Astrocyte of the hippocampus (primary cell): ENCODE results near the gene LRRC8E.
A peak's percentile ranks its signal among the peaks of the same experiment; 100 is the strongest.
"Not testable (repeated sequence)": the region's sequence is repeated elsewhere in the genome, so short reads cannot be mapped to it uniquely, and the experiment has no call there.

ENCODE experiments used
- DNase-seq: peaks from one replicate; pipeline ENCODE4 v3.0.0; 2011; ENCODE audit warnings: low read depth, low spot score

LRRC8E gene

DNA sequence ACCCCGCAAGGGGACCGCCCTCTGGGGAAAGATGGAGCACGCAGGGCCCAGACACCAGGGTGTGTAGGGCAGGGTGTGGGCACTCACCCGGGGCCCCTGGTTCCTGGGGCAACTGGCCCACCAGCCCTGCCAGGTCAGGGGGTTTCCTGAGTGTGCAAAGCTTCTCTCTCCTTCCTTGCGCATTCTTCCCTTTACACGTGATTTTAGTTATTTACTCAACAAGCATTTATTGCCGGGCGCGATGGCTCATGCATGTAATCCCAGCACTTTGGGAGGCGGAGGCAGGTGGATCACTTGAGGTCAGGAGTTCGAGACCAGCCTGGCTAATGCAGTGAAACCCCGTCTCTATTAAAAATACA, 34.6 kb upstream of the LRRC8E start:
- no peak for DNase-seq

DNA sequence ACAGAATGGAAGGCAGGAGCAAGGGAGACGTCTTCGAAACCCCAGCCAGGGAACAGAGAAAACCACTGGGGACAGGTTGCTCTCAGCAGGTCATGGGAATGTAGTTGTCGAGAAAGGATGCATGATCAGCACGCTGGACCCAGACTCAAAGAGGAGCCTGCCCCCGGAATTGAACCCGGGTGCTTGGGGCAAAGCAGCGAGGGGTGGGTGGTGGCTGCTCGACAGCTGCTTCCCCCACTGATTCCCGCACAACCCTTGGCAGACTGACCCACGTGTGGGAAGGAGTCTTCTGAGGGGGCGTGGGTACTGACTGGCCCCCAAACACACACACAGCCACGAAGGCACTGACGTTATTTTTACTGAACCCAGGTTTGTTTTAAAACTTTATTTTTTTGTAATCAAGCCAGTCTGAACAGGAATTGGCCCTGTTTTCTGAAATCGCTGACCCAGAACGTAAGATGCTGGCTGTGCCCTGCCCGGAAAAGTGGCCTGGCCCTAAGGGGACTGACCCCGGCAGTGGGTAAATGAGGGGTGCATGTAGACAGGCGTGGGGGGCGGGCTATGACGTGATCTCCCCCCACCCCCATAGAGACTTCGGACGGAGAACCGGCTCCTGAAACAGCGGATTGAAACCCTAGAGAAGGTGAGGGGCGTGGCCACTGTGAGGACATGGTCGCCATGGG, 32.7 kb upstream of the LRRC8E start:
- no peak for DNase-seq

DNA sequence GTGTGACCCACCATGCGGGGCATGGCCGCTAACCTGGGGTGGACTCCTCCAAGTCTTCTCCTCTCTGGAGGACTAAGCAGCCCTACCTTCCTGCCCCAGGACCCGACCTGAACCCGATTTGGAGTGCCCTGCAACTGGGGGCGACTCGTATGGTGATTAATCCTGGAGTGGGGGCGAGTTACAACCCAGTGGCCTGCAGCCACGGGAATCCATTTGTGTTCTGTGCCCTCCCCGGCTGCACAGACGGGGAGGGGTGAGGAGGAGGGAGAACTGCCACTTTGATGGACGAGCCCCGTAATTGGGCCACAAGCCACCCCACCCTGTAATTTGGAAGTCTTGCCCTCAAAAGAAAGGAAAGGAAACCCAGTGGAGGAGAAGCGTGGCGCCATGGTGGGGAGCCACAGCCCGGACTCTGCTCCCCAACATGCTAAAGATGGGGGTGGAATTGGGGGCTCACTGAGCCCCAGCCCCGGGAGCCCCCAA, 32.2 kb upstream of the LRRC8E start:
- DNase-seq: no peak

DNA sequence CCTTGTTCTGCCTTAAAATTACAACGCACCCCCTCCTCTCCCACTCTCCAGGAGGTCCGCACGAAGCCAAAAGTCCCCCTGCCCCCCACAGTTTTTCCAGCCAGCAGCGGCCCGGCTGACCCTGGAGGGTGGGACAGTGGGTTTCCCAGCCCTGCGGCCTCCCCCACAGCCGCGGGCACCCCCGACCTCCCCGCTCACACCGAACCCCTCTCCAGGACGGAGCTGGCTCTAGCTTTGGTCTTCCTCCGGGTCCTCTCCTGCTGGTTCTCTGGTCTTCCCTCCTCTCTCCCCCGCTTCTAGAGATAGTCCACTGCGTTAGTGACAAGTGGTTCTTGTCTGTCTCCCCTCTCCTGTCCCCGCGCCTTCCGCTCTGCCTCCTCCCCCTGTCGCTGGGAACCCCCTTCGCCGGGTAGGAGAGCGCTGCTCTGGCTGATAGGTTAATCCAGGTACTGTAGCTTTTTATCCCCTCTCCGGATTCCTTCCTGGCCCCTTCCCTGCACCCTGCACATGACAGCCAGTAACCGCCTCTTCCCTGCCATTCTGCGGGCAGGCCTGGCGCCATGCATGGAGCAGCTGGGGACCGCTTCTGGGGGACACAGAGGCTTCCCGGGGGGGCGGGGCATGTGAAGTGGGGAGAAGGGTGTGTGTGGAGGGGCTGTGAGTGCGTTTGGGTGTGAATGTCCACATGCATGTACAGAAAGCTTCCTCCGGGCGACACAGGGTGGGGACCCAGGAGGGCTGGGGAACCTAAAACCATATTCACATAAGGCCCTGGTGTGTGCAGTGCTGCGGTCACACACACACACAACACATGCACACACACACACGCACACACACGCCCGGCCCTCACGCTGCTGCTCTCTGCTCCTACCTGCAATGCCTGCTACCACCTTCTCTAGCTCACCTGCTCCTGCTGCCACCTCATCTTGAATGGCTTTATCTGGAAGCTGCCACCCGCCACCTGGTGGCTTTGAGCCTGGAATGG, 31.3 kb upstream of the LRRC8E start:
- DNase-seq: no peak

DNA sequence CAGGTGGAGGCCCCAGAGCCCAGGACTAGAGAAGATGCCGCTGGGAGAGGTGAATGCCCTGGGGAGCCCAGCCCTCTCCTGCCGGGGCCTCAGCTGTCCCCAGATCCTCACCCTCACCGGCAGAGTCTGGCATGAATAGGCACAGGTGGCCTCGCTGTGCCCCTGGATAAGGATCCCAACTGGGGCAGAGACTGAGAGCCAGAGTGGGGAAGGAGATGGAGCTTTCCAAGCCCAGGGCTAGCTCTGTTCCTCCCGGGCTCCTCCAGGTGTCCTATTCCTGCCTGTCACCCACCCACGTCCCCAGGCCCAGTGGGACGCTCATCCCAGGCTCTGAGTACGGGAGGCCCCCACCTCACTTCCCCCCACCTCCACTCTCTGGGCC, 30.6 kb upstream of the LRRC8E start:
- no peak for DNase-seq

DNA sequence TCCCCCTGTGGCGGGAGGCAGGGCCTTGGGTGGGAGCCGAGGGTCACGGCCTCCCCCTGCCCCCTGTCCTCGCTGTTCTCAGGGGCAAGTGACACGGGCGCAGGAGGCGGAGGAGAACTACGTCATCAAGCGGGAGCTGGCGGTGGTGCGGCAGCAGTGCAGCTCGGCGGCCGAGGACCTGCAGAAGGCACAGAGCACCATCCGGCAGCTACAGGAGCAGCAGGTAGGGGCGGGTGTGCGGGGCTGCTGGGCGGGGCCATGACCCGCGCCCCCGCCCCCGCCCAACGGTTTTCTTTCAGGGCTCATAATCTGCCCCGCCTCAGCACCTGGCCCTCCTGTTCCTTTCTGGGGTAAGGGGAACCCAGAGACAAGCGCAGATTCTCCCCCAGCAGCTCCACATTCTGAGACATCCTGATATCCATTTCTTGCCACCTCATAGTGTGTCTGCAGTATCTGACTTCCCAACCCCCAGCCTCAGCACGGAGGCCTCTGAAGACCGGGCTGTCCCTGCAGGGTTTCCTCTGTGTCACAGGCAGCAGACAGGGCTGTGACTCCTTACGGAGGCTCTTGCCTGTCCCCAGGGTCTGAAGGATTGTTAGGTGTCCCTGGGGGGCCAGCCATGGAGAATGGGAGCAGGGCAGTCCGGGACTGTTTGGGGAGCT, 30.1 kb upstream of the LRRC8E start:
- no peak for DNase-seq

DNA sequence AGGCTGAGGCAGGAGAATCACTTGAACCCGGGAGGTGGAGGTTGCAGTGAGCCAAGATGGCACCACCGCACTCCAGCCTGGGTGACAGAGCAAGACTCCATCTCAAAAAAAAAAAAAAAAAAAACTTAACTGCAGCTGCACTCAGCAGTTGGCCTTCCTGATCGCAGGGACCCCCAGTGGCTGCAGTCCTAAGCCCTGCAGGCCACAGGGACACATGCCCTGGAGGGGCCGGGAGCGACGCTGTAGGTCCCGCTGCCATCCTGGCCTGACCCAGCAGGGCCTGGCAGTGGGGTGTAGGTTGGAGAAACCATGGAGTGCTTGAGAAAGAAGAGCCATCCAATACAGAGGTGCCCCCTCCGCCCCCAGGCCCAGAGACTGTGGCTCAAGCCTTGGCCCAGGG, 29.2 kb upstream of the LRRC8E start:
- not testable (repeated sequence) for DNase-seq

DNA sequence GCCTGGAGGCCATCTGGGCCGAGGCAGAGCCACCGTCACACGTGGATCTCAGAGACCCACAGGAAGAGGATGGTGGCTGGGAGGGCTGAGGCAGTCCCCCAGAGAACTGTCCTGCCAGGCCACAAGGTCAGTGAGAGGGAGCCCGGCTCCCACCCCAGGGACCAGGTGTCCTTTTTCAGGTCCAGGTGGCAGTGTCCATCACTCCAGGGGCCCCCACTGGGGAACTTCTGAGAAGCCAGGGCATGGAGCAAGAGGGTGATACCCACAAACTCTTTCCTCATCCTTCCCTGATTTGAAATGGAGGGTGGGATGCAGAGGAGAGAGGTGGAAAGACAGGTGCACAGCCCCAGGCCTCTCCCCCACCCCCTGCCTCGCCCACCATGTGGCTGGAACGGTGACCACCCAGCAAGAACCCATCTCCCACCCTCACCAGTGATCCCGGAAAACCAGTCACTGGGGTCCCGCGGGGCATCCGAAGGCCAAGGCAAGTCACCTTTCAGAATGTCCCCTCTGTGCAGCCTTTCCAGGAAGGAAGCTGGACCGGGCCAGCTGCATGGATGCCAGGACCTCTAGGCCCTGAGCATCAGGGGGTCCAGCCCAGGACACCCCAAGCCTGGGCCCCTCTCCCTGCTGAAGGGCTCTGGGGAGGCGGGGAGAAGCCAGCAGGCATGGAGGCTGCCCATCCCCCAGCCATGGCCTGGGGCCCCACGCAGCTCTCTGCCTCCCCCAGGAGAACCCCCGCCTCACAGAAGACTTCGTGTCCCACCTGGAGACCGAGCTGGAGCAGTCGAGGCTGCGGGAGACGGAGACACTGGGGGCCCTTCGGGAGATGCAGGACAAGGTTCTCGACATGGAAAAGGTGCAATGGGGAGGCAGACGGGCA, 28.2 kb upstream of the LRRC8E start:
- no peak for DNase-seq

DNA sequence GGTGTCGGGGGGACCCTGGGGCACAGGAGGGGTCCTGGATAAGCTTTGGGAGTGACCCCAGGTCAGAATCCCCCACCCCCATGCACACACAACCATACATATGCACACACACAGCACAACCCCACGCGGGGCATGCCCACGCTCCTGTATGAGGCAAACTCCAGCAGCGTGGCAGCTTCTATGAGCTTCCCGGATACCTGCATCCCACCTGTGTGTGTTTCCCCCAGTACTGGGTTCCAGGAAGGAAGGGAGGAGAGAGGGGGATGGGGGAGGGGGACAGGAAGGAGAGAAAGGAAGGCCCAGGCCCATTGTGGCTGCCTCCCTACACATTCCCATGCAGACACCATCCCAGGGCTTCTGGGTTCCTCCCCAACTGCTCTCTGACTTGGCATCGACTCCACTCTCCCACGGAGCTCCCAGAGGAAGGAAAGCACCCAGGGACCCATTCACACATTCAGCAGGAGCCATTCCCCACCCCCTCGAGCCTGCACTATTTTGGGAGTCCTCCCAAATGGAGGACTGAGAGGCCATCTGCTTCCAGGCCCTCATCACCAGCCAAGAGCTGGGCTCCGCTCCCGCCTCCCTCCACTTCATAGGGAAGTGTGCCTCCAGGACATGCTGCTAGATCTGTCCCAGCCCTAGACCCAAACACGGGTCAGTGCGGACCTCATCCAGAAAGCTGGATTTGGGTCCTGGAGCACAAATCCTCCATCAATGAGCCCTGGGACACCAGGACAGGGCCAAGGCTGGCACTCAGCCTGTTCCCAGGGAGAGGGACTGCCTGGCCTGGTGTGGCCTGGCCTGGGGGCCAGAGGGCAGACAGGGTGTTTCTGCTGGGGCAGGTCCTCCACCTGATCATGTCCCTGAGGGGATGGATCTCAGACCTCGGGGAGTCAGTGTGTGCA, 27.3 kb upstream of the LRRC8E start:
- no peak for DNase-seq

DNA sequence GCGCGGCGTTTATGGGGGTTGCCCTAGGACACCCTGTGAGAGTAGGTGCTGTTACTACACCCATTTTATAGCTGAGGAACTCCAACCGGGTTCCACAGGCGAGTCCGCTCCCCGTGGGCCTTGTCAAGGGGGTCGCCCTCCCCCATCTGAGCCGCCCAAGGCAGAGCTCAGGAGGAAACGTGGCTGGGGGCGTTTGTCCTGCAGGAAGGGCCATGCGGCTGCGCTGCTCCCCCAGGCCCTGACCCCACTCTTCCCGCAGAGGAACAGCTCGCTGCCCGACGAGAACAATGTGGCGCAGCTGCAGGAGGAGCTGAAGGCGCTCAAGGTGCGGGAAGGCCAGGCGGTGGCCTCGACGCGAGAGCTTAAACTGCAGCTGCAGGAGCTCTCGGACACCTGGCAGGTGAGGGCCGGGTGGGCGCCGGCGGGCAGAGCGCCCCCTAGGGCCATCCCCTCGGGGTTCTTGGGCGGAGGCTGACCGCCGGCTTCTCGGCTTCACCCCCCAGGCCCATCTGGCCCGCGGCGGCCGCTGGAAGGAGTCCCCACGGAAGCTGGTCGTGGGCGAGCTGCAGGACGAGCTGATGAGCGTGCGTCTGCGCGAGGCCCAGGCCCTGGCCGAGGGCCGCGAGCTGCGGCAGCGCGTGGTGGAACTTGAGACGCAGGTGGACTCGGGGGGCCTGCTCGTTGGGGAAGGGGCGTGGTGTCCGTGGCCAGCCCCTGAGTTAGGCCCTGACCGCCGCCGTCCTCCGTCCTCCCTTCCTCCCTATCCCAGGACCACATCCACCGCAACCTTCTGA, 26.5 kb upstream of the LRRC8E start:
- no peak for DNase-seq

DNA sequence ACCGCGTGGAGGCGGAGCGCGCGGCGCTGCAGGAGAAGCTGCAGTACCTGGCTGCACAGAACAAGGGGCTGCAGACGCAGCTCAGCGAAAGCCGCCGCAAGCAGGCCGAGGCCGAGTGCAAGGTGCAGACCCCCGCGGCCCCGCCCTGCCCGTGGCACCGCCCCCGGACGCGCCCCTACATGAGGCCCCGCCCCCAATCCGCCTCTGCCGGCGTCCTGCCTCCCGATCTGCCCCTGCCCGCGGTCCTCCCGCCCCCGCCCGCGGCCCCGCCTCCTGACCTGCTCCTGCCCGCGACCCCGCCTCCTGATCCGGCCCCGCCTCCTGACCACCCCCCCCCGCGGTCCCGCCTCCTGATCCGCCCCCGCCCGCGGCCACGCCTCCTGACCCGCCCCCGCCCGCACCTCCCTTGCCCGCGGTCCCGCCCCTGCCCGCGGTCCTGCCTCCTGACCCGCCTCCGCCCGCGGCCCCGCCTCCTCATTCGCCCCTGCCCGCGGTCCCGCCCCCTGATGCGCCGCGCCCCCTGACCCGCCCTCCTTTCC, 25.8 kb upstream of the LRRC8E start:
- peak; percentile 84 for DNase-seq

DNA sequence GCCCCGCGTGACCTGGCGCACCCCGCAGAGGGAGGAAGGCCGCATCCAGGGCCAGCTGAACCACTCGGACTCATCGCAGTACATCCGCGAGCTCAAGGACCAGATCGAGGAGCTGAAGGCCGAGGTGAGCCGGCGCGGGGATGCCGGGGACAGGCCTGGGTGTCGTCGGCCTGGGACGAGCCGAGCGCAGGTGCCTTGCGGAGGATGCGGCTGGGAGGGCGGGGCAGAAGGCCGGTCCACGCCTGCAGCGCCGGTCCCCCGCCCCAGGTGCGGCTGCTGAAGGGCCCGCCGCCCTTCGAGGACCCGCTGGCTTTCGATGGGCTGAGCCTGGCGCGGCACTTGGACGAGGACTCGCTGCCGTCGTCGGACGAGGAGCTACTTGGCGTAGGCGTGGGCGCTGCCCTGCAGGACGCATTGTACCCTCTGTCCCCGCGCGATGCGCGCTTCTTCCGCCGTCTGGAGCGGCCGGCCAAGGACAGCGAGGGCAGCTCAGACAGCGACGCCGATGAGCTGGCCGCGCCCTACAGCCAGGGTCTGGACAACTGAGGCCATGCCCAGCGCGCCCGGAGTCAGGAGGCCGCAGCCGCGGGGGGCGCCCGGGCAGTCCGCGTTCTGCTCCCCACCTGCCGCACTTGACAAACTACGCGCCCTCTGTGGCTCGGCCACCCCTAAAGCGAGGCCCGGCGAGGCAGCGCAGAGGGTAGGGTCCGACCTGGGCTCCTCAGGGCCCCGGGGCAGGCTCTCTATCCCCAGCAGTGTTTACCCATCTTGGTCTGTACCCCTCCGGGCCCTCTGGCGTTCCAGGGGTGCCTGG, 24.9 kb upstream of the LRRC8E start:
- DNase-seq: no peak

DNA sequence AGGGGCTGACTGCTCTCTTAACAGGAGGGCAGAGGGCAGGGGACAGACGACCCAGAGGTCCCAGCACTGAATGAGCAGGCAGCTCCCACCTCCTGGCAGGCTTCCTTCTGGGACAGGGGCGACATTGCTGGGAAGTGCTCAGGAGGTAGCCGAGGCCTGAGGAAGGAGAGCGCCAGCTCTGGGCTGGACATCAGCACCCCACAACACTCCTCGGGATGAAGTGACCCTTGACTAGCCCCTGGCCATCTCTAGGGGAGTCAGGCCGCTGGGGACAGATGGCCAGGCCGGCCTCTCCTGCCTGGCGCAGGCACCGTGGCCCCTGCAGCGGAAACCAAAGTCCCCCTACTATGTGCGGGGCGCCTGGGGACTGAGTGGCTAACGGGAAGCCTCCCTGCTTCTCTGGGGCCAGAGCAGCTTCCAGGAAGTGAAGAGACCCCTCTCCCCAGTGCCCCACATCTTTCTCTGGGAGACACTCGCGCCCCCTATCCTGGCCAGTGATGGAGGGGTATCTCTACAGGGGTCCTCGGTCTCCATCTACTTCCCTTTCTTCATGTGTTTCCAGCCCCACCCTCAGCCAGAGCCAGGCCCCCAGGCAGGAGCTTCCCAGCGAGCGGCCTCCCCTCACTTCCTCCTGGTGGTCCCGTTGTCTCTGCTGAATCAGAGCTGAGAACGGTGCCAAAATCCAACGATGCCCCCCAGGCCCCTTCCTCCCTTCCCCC, 24.2 kb upstream of the LRRC8E start:
- DNase-seq: no peak

DNA sequence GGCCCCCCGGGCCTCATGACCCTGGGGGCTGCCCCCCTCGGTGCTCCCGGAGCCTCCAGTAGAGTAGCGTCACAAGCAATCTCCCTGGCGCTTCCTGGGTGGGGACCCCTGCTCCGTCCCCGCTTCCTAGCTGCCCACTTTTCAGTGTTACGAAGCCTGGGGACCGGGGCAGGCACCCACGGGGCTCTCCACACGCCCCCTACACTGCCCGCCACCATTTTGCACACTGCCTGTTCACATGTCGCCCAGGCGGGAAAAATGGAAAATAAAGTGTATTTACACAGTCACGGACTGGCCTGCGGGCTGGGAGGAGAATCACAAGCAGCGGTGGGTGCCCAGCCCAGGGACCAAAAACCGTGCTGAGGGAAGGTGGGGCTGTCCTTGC, 23.6 kb upstream of the LRRC8E start:
- DNase-seq: no peak

DNA sequence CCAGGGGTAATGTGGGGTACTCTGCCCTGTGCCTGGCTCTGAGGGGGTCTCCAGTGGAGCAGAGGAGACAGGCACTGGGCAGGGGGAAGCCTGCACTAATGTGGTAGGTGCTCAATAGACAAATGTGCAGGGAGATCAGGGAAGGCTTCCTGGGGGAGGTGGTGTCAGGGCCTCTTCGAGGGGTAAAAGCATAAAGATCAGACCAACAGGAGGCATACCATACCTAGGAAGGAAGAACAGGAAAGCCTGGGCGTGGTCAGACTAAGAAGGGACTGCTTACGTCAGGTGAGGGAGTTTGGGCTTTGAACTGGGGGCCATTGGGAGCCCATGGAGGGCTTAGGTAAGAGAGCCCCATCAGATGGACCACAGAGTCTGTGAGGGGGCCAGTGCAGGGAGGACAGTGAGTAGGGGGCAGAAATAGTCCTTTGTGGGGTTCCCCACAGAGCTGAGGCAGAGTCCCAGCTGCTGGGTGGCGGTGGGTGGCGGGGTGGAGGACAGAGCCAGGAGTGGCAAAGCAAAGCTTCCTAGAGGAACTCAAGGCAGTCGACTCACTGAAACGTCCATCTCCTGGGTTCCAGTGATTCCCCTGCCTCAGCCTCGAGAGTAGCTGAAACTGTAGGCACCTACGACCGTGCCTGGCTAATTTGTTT, 22.9 kb upstream of the LRRC8E start:
- DNase-seq: no peak

DNA sequence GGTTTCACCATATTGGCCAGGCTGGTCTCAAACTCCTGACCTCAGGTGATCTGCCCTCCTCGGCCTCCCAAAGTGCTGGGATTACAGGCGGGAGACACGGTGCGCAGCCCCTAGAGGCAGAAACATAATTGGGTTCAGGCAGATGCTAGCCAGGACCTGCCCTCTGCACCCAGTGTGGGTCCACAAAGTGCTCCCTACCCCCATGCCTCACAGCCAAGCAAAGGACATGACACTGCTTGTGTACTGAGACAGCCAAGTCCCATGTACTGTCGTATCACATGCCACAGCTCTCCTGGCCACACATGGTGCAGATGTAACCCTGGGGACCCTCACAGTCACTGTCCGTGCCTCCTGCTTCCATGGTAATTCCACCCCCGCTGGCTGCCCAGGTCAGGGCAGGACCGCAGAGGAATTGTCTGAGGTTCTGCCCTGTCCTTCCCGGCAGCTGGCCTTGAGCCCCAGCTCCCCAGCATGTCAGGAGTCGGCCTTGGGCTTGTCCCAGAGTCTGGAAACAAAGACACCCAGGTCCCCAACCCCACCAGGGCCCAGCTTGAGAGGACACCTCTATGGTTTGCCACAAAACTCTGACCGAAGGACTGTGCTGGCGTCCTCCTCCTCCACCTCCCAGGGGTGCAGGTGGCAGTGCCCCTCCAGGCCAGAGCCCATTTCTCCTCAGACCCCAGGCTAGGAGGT, 21.8 kb upstream of the LRRC8E start:
- DNase-seq: no peak
